Thoracic aorta endothelial cell (primary cell): Measurements from ENCODE around the gene TBC1D32. TPM values are rescaled to one million over a fixed set of nuclear protein-coding genes. Genes with fewer than 3 reads are reported as not detected.

ENCODE experiments used
- small RNA-seq: library from RNA; depleted of rRNA; stranded (forward); fragments of <200 nt; gene quantifications from one replicate; pipeline ENCODE3, GENCODE V24; 2012
- total RNA-seq: library from RNA; depleted of rRNA; stranded (reverse); fragments of >200 nt; gene quantifications from 2 replicates; pipeline ENCODE4 v1.2.3, GENCODE V29; 2012

The TBC1D32 gene
- total RNA-seq = 8.1 and 9.7 TPM in 2 replicates

GRCh38 chr6:121334299-121335086 is at the start of gene TBC1D32:
Gene TBC1D32, minus strand, starts transcription at chr6:121334480. Its CDS starts 50 bp downstream, at chr6:121334430.

Small RNAs within 50 kb of the gene (small RNA-seq; reads per million reads assigned to genes)
- not detected for gene RF00019
- not detected for gene RNU6-1286P

Other genes with a start within 250 kb of the TBC1D32 start
- gene GJA1, start 101.2 kb upstream of the TBC1D32 start, total RNA-seq = 394 and 527 TPM in 2 replicates